IPS-15b (cell line): ENCODE measurements around the gene PAFAH1B1.
"Not testable (repeated sequence)": the region's sequence is repeated elsewhere in the genome, so short reads cannot be mapped to it uniquely, and the experiment has no call there.

Experiments used
- H3K27me3 ChIP-seq: one replicate; pipeline ENCODE4 v1.6.1; 2013; ENCODE audit warnings: low read length; ENCODE audit not compliant: control insufficient read depth, insufficient read depth
- H3K36me3 ChIP-seq: one replicate; pipeline ENCODE4 v1.6.1; 2013; ENCODE audit warnings: low read length; ENCODE audit not compliant: control insufficient read depth, insufficient read depth
- H3K4me1 ChIP-seq: one replicate; pipeline ENCODE4 v1.6.1; 2013; ENCODE audit warnings: mild to moderate bottlenecking, low read length; ENCODE audit not compliant: control insufficient read depth, insufficient read depth
- H3K4me3 ChIP-seq: one replicate; pipeline ENCODE4 v1.5.1; 2013; ENCODE audit warnings: low read depth, low read length
- H3K9ac ChIP-seq: one replicate; pipeline ENCODE4 v1.6.1; 2013; ENCODE audit warnings: low read depth, mild to moderate bottlenecking, low read length
- H3K9me3 ChIP-seq: one replicate; pipeline ENCODE4 v1.6.1; 2013; ENCODE audit warnings: mild to moderate bottlenecking, low read length; ENCODE audit not compliant: control insufficient read depth, insufficient read depth

Gene PAFAH1B1

GRCh38 chr17:2598166-2598565 is 4.7 kb downstream of the PAFAH1B1 start:
- no peak overlapping the region for H3K4me3 ChIP-seq
- peaks cover 2% of the 10 kb centered on the region for H3K36me3 ChIP-seq
- H3K27me3 ChIP-seq = no peaks in the 10 kb centered on the region
- peaks cover 10% of the 10 kb centered on the region for H3K4me1 ChIP-seq
- no peaks in the 10 kb centered on the region for H3K9me3 ChIP-seq
- H3K9ac ChIP-seq = no peak overlapping the region

- H3K4me1 ChIP-seq = peaks cover 6% of the 10 kb centered on the region
- no peak overlapping the region for H3K9ac ChIP-seq
- no peaks in the 10 kb centered on the region for H3K9me3 ChIP-seq
- H3K4me3 ChIP-seq = no peak overlapping the region
- no peaks in the 10 kb centered on the region for H3K36me3 ChIP-seq
- H3K27me3 ChIP-seq = no peaks in the 10 kb centered on the region
Measured at GRCh38 chr17:2602597-2603017, 9.2 kb downstream of the PAFAH1B1 start.

- Histone ChIP-seq H3K36me3 (no peaks in the 10 kb centered on the region), H3K27me3 (no peaks in the 10 kb centered on the region), H3K9ac (no peak overlapping the region), H3K4me1 (peaks cover 4% of the 10 kb centered on the region), H3K4me3 (no peak overlapping the region), H3K9me3 (no peaks in the 10 kb centered on the region)
Measured at GRCh38 chr17:2608350-2608913, 15.0 kb downstream of the PAFAH1B1 start.

- Histone ChIP-seq H3K9ac (no peak overlapping the region), H3K4me1 (peaks cover 4% of the 10 kb centered on the region), H3K4me3 (no peak overlapping the region), H3K27me3 (no peaks in the 10 kb centered on the region), H3K36me3 (no peaks in the 10 kb centered on the region), H3K9me3 (no peaks in the 10 kb centered on the region)
Measured at GRCh38 chr17:2609091-2609490, 15.6 kb downstream of the PAFAH1B1 start.

- no peaks in the 10 kb centered on the region for H3K9me3 ChIP-seq
- H3K36me3 ChIP-seq = no peaks in the 10 kb centered on the region
- no peak overlapping the region for H3K4me3 ChIP-seq
- H3K4me1 ChIP-seq = peaks cover 4% of the 10 kb centered on the region
- H3K27me3 ChIP-seq = no peaks in the 10 kb centered on the region
- H3K9ac ChIP-seq = no peak overlapping the region
Measured at GRCh38 chr17:2610195-2611175, 17.0 kb downstream of the PAFAH1B1 start.

- H3K36me3 ChIP-seq = no peaks in the 10 kb centered on the region
- H3K4me1 ChIP-seq = peaks cover 4% of the 10 kb centered on the region
- H3K9ac ChIP-seq = no peak overlapping the region
- no peaks in the 10 kb centered on the region for H3K9me3 ChIP-seq
- H3K27me3 ChIP-seq = no peaks in the 10 kb centered on the region
- H3K4me3 ChIP-seq = no peak overlapping the region
Measured at GRCh38 chr17:2611627-2612026, 18.2 kb downstream of the PAFAH1B1 start.

GRCh38 chr17:2612630-2613029 is 19.2 kb downstream of the PAFAH1B1 start:
- peaks cover 4% of the 10 kb centered on the region for H3K4me1 ChIP-seq
- no peak overlapping the region for H3K4me3 ChIP-seq
- no peak overlapping the region for H3K9ac ChIP-seq
- no peaks in the 10 kb centered on the region for H3K27me3 ChIP-seq
- no peaks in the 10 kb centered on the region for H3K9me3 ChIP-seq
- H3K36me3 ChIP-seq = no peaks in the 10 kb centered on the region

- Histone ChIP-seq H3K4me1 (peaks cover 4% of the 10 kb centered on the region), H3K36me3 (no peaks in the 10 kb centered on the region), H3K4me3 (no peak overlapping the region), H3K9ac (peak overlapping the region; percentile 12), H3K9me3 (no peaks in the 10 kb centered on the region), H3K27me3 (no peaks in the 10 kb centered on the region)
Measured at GRCh38 chr17:2613089-2613808, 19.8 kb downstream of the PAFAH1B1 start.

GRCh38 chr17:2615882-2616281 is 22.4 kb downstream of the PAFAH1B1 start:
- Histone ChIP-seq H3K9ac (no peak overlapping the region), H3K4me1 (peaks cover 4% of the 10 kb centered on the region), H3K27me3 (no peaks in the 10 kb centered on the region), H3K9me3 (no peaks in the 10 kb centered on the region), H3K4me3 (no peak overlapping the region), H3K36me3 (no peaks in the 10 kb centered on the region)

GRCh38 chr17:2621241-2621640 is 27.8 kb downstream of the PAFAH1B1 start:
- Histone ChIP-seq H3K27me3 (no peaks in the 10 kb centered on the region), H3K4me3 (no peak overlapping the region), H3K9ac (no peak overlapping the region), H3K36me3 (peaks cover 8% of the 10 kb centered on the region), H3K9me3 (peaks cover 4% of the 10 kb centered on the region), H3K4me1 (no peaks in the 10 kb centered on the region)

- H3K9me3 ChIP-seq, H3K9ac ChIP-seq, H3K4me1 ChIP-seq, H3K36me3 ChIP-seq, H3K4me3 ChIP-seq, H3K27me3 ChIP-seq: not testable (repeated sequence)
Measured at GRCh38 chr17:2621951-2622405, 28.5 kb downstream of the PAFAH1B1 start.
